ENCODE data around the gene LIMCH1.

- TF ChIP-seq POLR2AphosphoS5 (IDR thresholded peaks at IDR 0.05; ENCODE audit: borderline replicate concordance, low read depth, low read length) (no peak), FOXP2 (optimal IDR thresholded peaks at IDR 0.05; ENCODE audit: control extremely low read depth, extremely low read length, insufficient read depth) (no peak)
These were observed 187.3 kb downstream of the LIMCH1 start for GRCh38 chr4:41725254-41725653.
